B cell (primary cell): ENCODE data around the gene USP9X. TPM values are rescaled to one million over a fixed set of nuclear protein-coding genes. Genes with fewer than 3 reads are reported as not detected.

Experiments used
- ATAC-seq: fragments of 200-7000 bp; cut with Tn5 transposase; one replicate; pipeline ENCODE4 v1.10.0; 2021; ENCODE audit warnings: low read depth, mild to moderate bottlenecking, moderate number of reproducible peaks, moderate library complexity
- CTCF ChIA-PET: fragments of 350-600 bp; sonication (Branson Sonifier 250); formaldehyde crosslinking; loops from one replicate; lab custom pipeline; 2021; ENCODE audit warnings: antibody characterized with exemption, inconsistent platforms; lab: Charles Lee
- POLR2A ChIA-PET: fragments of 350-600 bp; sonication (Branson Sonifier 250); formaldehyde crosslinking; loops from one replicate; lab custom pipeline; 2021; ENCODE audit warnings: antibody characterized with exemption; lab: Charles Lee
- DNase-seq: peaks from one replicate; pipeline ENCODE4 v3.0.0; 2013
- H2AFZ ChIP-seq: 2 replicates; pipeline ENCODE4 v1.6.1; 2012; ENCODE audit warnings: mild to moderate bottlenecking, low read depth, low read length; ENCODE audit not compliant: insufficient read depth, poor library complexity, severe bottlenecking
- H3K27ac ChIP-seq, 2 donors: 1 replicate in 1 of 2; 2 replicates in 1 of 2; pipeline ENCODE4 v1.5.1; 2012 to 2013; ENCODE audit warnings: low read length in 2 of 2, mild to moderate bottlenecking in 2 of 2, moderate library complexity in 1 of 2
- H3K27me3 ChIP-seq, 4 experiments: fragments of 200-600 bp in 1 of 4; sonication (generic) in 1 of 4; replicated peaks in 1 of 4; 1 replicate in 2 of 4; 2 replicates in 2 of 4; pipeline versions ENCODE4 v1.6.1 to v1.7.0; 2013 to 2016; ENCODE audit warnings: low read length in 3 of 4, mild to moderate bottlenecking in 2 of 4, mixed read lengths in 1 of 4, moderate library complexity in 1 of 4; ENCODE audit not compliant: insufficient read depth in 4 of 4, control insufficient read depth in 3 of 4; ENCODE audit errors: control extremely low read depth in 1 of 4
- H3K36me3 ChIP-seq, 2 experiments: replicated peaks in 1 of 2; 1 replicate in 1 of 2; 2 replicates in 1 of 2; pipeline versions ENCODE4 v1.6.1 to v1.7.1; 2013; ENCODE audit warnings: low read length in 1 of 2; ENCODE audit not compliant: insufficient read depth in 2 of 2, control insufficient read depth in 1 of 2; ENCODE audit errors: control extremely low read depth in 1 of 2, extremely low read depth in 1 of 2
- H3K4me1 ChIP-seq, 2 donors: fragments of 200-600 bp in 1 of 2; sonication (generic) in 1 of 2; 1 replicate in 1 of 2; 2 replicates in 1 of 2; pipeline versions ENCODE4 v1.5.1 to v1.6.1; 2013 to 2017; ENCODE audit warnings: low read length in 2 of 2; ENCODE audit not compliant: control insufficient read depth in 2 of 2, insufficient read depth in 2 of 2
- H3K4me2 ChIP-seq: replicated peaks from 2 replicates; pipeline ENCODE3; 2012; ENCODE audit warnings: mild to moderate bottlenecking, low read depth, low read length; ENCODE audit not compliant: poor library complexity, severe bottlenecking
- H3K4me3 ChIP-seq, 5 experiments: fragments of 200-600 bp in 1 of 5; sonication (generic) in 1 of 5; 1 replicate in 3 of 5; 2 replicates in 2 of 5; pipeline versions ENCODE4 v1.5.1 to v1.7.0; 2011 to 2016; ENCODE audit warnings: low read length in 4 of 5, mild to moderate bottlenecking in 4 of 5, low read depth in 2 of 5, control low read depth in 1 of 5, moderate library complexity in 1 of 5; ENCODE audit not compliant: insufficient read depth in 1 of 5; ENCODE audit errors: control extremely low read depth in 1 of 5, extremely low read depth in 1 of 5
- H3K79me2 ChIP-seq: fragments of 200-600 bp; sonication (generic); one replicate; pipeline ENCODE4 v1.6.0; 2016; ENCODE audit warnings: low read length; ENCODE audit not compliant: control insufficient read depth, insufficient read depth
- H3K9ac ChIP-seq: fragments of 200-600 bp; sonication (generic); 2 replicates; pipeline ENCODE4 v1.6.1; 2017; ENCODE audit warnings: mild to moderate bottlenecking, low read length, moderate library complexity
- H3K9me3 ChIP-seq, 3 donors: one replicate each; pipeline versions ENCODE4 v1.6.1 to v1.7.1; 2013; ENCODE audit warnings: low read length in 2 of 3; ENCODE audit not compliant: control insufficient read depth in 2 of 3, insufficient read depth in 1 of 3; ENCODE audit errors: control extremely low read depth in 1 of 3
- H4K20me1 ChIP-seq: 2 replicates; pipeline ENCODE4 v1.6.0; 2012; ENCODE audit warnings: mild to moderate bottlenecking, low read length; ENCODE audit not compliant: insufficient read depth, control insufficient read depth, poor library complexity, severe bottlenecking
- H3K27ac Mint-ChIP-seq: one replicate; pipeline ENCODE4 v1.8.0; 2021; ENCODE audit warnings: mixed read lengths
- H3K27me3 Mint-ChIP-seq: one replicate; pipeline ENCODE4 v1.8.0; 2021; ENCODE audit warnings: mixed read lengths
- H3K4me1 Mint-ChIP-seq: one replicate; pipeline ENCODE4 v1.8.0; 2021; ENCODE audit warnings: mixed read lengths
- H3K4me3 Mint-ChIP-seq: one replicate; pipeline ENCODE4 v1.8.0; 2021; ENCODE audit warnings: mixed read lengths
- H3K9me3 Mint-ChIP-seq: one replicate; pipeline ENCODE4 v1.8.0; 2022; ENCODE audit warnings: mixed read lengths; ENCODE audit not compliant: insufficient read depth
- EZH2 ChIP-seq: IDR thresholded peaks from 2 replicates; pipeline ENCODE4 v1.6.1; 2012; ENCODE audit warnings: borderline replicate concordance, low read depth, mild to moderate bottlenecking, moderate library complexity, low read length; ENCODE audit not compliant: insufficient read depth, poor library complexity, severe bottlenecking
- WGBS: methylation state at CpG from one replicate; pipeline ENCODE4 v1.1.5; 2013; ENCODE audit warnings: missing lambda C conversion rate; ENCODE audit not compliant: insufficient coverage; 5-methylcytosine and 5-hydroxymethylcytosine counted together
- intact Hi-C: fragments of 100-400 bp; cut with micrococcal nuclease; formaldehyde crosslinking; loops from one replicate; pipeline ENCODE4 v1.10.0; 2022
- polyA plus RNA-seq: library from polyadenylated mRNA; depleted of rRNA; stranded (reverse); fragments of >200 nt; gene quantifications from 2 replicates; pipeline ENCODE4 v1.2.3, GENCODE V29; 2012
- total RNA-seq, 2 donors: library from RNA; stranded (reverse); fragments of 120-200 nt in 1 of 2; gene quantifications; 1 replicate in 1 of 2; 2 replicates in 1 of 2; pipeline versions ENCODE4 v1.2.3 to v1.2.4, GENCODE V29; 2013 to 2022
- TF ChIP-seq, protein P1 (sequence below): fragments of 200-600 bp; IDR thresholded peaks from one replicate; pipeline ENCODE4 v1.8.0; 2022; ENCODE audit warnings: antibody characterized with exemption, mild to moderate bottlenecking

USP9X gene
- total and polyA plus RNA-seq, 2 donors (not counting 1 experiment from before 2014, with no cell fraction given), result 9.6 to 87.6 TPM

DNA sequence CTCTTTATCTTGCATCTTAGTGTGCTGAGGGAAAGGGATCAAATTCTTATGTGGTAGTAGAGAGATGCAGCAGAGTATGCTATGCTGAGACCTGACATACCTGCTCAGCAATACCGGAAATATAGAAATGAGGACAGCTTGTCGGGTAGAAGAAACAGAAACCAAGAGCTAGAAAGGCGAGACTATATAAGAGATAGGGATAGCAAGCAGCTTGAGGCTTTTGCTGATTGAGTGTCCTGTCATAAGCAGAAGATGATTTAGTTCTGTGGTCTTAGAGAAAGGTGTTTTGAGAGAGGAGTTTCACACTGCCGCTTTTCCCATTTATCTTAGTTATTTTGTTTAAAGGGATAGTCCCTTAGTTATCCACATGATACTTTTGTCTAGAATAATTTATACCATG is 31.7 kb downstream of the USP9X start:
- peak overlapping the region; percentile 16 to 53 for H3K27ac ChIP-seq
- peak; percentile 50 for DNase-seq
- peak overlapping the region; percentile 48 for H3K4me2 ChIP-seq

DNA sequence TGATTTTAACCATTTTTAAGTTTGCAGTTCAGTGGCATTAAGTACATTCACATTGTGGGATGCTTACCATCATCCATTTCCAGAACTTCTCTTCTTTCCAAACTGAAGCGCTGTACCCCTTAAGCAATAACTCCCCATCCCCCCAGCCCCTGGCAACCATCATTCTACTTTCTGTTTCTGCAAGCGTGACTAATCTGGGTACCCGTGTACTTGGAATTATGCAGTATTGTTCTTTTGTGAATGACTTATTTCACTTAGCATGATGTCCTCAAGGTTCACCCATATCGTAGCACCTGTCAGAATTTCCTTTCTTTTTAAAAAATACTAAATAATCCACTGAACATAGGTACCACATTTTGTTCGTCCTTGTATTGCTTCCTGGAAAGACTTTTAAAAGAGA is 32.9 kb downstream of the USP9X start:
- ATAC-seq, result no peak
- no peaks in the 10 kb centered on the region for H3K27me3 ChIP-seq
- H3K4me1 Mint-ChIP-seq, result peaks cover 74% of the 10 kb centered on the region
- intact Hi-C loops, result loop anchor here (10.0 kb wide), 3 partner anchors 53 to 383 kb away; partner anchors contain the start of gene MED14
- no peak for DNase-seq
- H3K4me3 Mint-ChIP-seq, result peak overlapping the region; percentile 47
- H2AFZ ChIP-seq, result no peak overlapping the region
- no peak for TF ChIP-seq EZH2
- TF ChIP-seq, protein P1, sequence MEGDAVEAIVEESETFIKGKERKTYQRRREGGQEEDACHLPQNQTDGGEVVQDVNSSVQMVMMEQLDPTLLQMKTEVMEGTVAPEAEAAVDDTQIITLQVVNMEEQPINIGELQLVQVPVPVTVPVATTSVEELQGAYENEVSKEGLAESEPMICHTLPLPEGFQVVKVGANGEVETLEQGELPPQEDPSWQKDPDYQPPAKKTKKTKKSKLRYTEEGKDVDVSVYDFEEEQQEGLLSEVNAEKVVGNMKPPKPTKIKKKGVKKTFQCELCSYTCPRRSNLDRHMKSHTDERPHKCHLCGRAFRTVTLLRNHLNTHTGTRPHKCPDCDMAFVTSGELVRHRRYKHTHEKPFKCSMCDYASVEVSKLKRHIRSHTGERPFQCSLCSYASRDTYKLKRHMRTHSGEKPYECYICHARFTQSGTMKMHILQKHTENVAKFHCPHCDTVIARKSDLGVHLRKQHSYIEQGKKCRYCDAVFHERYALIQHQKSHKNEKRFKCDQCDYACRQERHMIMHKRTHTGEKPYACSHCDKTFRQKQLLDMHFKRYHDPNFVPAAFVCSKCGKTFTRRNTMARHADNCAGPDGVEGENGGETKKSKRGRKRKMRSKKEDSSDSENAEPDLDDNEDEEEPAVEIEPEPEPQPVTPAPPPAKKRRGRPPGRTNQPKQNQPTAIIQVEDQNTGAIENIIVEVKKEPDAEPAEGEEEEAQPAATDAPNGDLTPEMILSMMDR, result no peak
- H3K27ac Mint-ChIP-seq, result peak overlapping the region; percentile 26
- H3K4me2 ChIP-seq, result peak overlapping the region; percentile 23
- H3K79me2 ChIP-seq, result peaks cover 94% of the 10 kb centered on the region
- H3K4me1 ChIP-seq, result peaks cover 52 to 60% of the 10 kb centered on the region in 2 donors
- no peak overlapping the region for H3K9ac ChIP-seq
- no peaks in the 10 kb centered on the region for H3K9me3 Mint-ChIP-seq
- no peak overlapping the region for H3K4me3 ChIP-seq
- H3K27me3 Mint-ChIP-seq, result no peaks in the 10 kb centered on the region
- H3K9me3 ChIP-seq, result no peaks in the 10 kb centered on the region
- H4K20me1 ChIP-seq, result peaks cover 88% of the 10 kb centered on the region
- POLR2A ChIA-PET, result no interaction called here
- H3K27ac ChIP-seq, result peak overlapping the region in 1 of 2 donors; percentile 3
- no peaks in the 10 kb centered on the region for H3K36me3 ChIP-seq
- WGBS, result no CpG with 5 or more reads among the region's 5 CpGs
- CTCF ChIA-PET, result interaction anchor here (0.7 to 1.8 kb wide), 2 partner anchors 240 to 612 kb away, joined by 4 to 5 read pairs; no protein-coding TSS in a partner anchor

More for the DNA sequence above, 31.7 kb downstream of the USP9X start:
- no peaks in the 10 kb centered on the region for H3K36me3 ChIP-seq
- H3K9ac ChIP-seq, result no peak overlapping the region
- Mint-ChIP-seq H3K9me3 (no peaks in the 10 kb centered on the region), H3K4me3 (peak overlapping the region; percentile 55), H3K4me1 (peaks cover 66% of the 10 kb centered on the region), H3K27ac (peak overlapping the region; percentile 61), H3K27me3 (no peaks in the 10 kb centered on the region)
- intact Hi-C loops, result loop anchor here (10.0 kb wide), 3 partner anchors 52 to 382 kb away; partner anchors contain the start of gene MED14
- TF ChIP-seq, protein P1, result no peak
- no peak for TF ChIP-seq EZH2
- H3K4me1 ChIP-seq, result peaks cover 43 to 51% of the 10 kb centered on the region in 2 donors
- no peak overlapping the region for H2AFZ ChIP-seq
- ChIA-PET POLR2A (interaction anchor here (1.1 kb wide), 1 partner anchor 245 kb away, joined by 6 read pairs; no protein-coding TSS in a partner anchor), CTCF (interaction anchor here (0.6 to 9.7 kb wide), 7 partner anchors 23 to 465 kb away, joined by 3 to 131 read pairs (median 4); partner anchors contain the start of gene USP9X)
- peaks cover 79% of the 10 kb centered on the region for H4K20me1 ChIP-seq
- peak; percentile 66 for ATAC-seq
- H3K4me3 ChIP-seq, result no peak overlapping the region
- 0% methylated on average over 3 of the region's 4 CpGs for WGBS
- H3K9me3 ChIP-seq, result no peaks in the 10 kb centered on the region
- peaks cover 91% of the 10 kb centered on the region for H3K79me2 ChIP-seq
- no peaks in the 10 kb centered on the region for H3K27me3 ChIP-seq
